ENCODE results near the gene TWF2. TPM values are rescaled to one million over a fixed set of nuclear protein-coding genes. Genes with fewer than 3 reads are reported as not detected.

TWF2 gene
- total RNA-seq, 8 experiments from 2014 or later = 19.8 to 49.3 (median 30.3) TPM

DNA sequence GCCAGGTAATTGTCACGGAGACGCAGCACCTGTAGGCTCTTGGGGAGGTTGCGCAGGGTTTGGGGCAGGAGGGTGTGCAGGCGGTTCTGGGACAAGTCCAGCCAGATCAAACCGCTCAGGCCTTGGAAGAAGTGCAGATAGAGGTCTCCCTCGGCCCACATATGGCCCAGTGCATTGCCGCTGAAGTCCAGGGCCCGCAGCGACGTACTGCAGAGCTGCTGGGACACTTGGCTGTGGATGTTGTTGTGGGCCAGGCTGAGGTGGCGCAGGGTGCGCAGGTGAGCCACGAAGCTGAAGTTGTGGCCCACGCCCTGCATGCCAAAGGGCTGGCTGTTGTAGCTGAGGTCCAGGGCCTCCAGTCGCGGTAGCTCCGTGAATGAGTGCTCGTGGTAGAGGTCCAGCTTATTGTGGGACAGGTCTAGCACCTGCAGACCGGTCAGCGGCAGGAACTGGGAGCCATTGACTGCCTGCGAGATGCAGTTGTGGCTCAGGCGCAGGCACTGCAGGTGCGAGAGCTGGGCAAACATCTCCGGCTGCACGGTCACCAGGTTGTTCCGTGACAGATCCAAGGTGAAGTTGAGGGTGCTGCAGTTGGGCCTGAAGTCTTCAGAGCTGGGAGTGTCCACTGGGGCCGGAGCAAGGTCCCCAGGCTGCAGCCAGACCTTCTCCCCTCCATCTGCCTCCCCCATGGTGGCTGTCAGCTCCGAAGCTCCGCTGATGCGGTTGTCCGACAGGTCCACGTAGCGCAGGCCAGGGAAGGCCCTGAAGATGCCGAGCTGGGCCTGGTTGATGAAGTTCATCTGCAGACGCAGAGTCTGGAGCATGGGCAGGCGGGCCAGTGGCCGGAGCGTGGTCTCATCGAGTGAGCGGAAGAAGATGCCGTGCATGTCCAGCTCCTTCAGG is 16.4 kb downstream of the TWF2 start:
- WGBS, 10 experiments = 82 to 100% (median 93%) methylated on average over 1 to 14 of the region's 41 CpGs; no CpG with 5 or more reads in 4 of the 10 experiments
- no peak overlapping the region for H3K4me3 ChIP-seq
- in situ Hi-C loops (cut with MboI; ENCODE audit: low pct_unique_long_range_greater_than_20kb in 2 of 9, low sequenced_read_pairs in 9 of 9, unreplicated experiment in 9 of 9) = loop anchor here in 2 of 9 experiments (25.0 kb wide), 1 partner anchor 115 kb away; no protein-coding TSS in a partner anchor
- no peak overlapping the region for H3K27ac ChIP-seq
- peaks cover 11 to 13% of the 10 kb centered on the region in 2 donors for H3K4me1 ChIP-seq (replicated peaks in 1 of 2)
- ATAC-seq (replicated peaks in 6 of 8) = no peak

DNA sequence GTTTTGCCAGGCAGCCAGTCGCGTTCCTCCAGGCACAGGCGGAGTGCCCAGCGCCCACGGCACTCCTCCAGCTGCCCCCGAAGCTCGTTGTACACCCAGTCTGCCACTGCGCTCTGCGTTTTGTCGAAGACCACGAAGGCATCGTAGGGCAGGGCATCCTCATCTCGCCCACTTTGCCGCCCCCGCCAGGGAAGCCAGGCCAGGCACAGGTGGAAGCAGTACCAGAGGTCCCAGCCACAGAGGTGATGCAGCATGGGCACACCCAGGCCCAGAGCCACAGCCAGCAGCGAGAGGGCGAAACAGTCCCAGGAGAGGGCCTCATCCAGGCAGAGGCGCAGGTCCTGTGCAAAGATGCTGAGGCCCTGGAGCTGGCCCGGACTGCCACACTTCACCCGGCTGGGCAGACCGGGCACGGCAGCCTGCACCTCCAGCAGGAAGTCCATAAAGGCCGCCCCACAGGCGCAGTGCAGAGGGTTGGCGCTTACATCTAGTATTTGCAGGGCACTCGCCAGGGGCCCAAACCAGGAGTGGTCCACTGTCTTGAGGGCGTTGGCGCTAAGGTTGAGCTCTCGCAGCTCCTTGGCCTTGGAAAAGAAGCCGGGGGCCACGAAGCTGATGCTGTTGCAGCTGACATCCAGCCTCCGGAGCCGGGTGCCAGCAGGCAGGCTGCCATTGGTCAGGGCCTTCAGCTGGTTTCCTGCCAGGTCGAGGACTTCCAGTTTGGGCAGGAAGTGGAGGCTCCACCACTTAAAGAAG is 17.2 kb downstream of the TWF2 start:
- no peak overlapping the region for H3K27ac ChIP-seq
- H3K4me3 ChIP-seq = no peak overlapping the region
- H3K4me1 ChIP-seq (replicated peaks in 1 of 2) = peaks cover 11 to 13% of the 10 kb centered on the region in 2 donors
- in situ Hi-C loops (cut with MboI; ENCODE audit: low pct_unique_long_range_greater_than_20kb in 2 of 9, low sequenced_read_pairs in 9 of 9, unreplicated experiment in 9 of 9) = loop anchor here in 2 of 9 experiments (25.0 kb wide), 1 partner anchor 116 kb away; no protein-coding TSS in a partner anchor
- no peak for ATAC-seq (replicated peaks in 6 of 8)
- 60 to 100% (median 80%) methylated on average over 1 to 13 of the region's 34 CpGs; no CpG with 5 or more reads in 1 of the 10 experiments for WGBS, 10 experiments

DNA sequence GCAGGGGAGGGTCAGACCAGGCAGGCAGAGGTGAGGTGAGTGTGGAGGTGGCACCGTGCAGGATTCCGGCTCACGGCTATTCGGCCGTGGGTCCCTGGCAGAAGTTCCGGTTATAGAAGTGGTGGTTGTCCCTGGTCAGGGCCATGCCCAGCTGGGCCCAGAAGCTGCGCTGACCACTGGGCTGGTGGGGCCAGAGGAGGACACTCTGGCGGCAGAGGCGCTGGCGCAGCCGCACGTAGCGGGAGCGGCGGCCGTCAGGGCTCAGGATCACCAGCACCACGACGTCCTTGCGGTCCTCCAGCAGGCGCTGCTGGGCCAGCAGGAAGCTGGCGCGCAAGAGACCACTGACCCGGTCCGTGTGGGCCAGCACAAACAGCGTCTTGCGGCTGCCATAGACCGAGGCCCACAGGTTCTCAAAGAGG is 17.8 kb downstream of the TWF2 start:
- peaks cover 11 to 13% of the 10 kb centered on the region in 2 donors for H3K4me1 ChIP-seq (replicated peaks in 1 of 2)
- H3K4me3 ChIP-seq = no peak overlapping the region
- no peak overlapping the region for H3K27ac ChIP-seq
- in situ Hi-C loops (cut with MboI; ENCODE audit: low pct_unique_long_range_greater_than_20kb in 2 of 9, low sequenced_read_pairs in 9 of 9, unreplicated experiment in 9 of 9) = loop anchor here in 2 of 9 experiments (25.0 kb wide), 1 partner anchor 116 kb away; no protein-coding TSS in a partner anchor
- ATAC-seq (replicated peaks in 6 of 8) = no peak
- 80 to 100% (median 96%) methylated on average over 3 to 13 of the region's 27 CpGs; no CpG with 5 or more reads in 4 of the 10 experiments for WGBS, 10 experiments

DNA sequence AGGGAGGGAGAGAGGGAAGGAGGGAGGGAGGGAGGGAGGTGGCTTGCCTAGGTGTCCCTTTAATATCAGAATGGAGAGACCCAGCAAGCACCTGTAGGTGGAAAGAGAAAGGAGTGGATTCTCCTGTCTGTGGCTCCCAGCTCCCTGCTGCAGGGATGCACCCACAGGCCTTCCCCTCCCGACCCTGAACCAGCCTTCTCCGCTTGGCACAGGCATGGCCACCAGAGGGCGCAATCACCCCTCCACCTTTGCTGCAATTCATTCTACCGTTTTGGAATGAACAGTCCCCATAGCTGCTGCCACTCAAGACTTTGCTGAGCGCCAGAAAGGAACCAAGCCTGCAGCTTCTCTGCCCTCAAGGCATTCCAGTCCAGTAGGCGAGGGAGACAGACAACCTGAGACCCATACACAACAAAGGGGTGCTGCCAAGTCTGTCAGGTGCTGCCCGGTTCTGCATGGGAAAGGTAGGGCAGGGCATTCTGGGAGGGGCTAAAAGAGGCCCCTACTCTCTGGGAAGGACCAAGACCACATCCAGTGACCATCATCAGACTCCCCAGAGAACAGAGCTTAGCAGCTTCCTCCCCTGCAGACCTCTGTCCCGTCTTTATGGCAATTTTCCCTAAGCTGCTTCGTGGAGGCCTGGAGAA is 18.5 kb downstream of the TWF2 start:
- ATAC-seq (replicated peaks in 6 of 8) = peak; percentile 74 to 97 (median 82)
- in situ Hi-C loops (cut with MboI; ENCODE audit: low pct_unique_long_range_greater_than_20kb in 2 of 9, low sequenced_read_pairs in 9 of 9, unreplicated experiment in 9 of 9) = loop anchor here in 2 of 9 experiments (25.0 kb wide), 1 partner anchor 117 kb away; no protein-coding TSS in a partner anchor
- Histone ChIP-seq H3K4me3 (no peak overlapping the region), H3K4me1 (replicated peaks in 1 of 2) (peaks cover 11 to 13% of the 10 kb centered on the region in 2 donors), H3K27ac (no peak overlapping the region)
- 0 to 100% (median 48%) methylated on average over 1 to 4 of the region's 9 CpGs; no CpG with 5 or more reads in 5 of the 10 experiments for WGBS, 10 experiments

DNA sequence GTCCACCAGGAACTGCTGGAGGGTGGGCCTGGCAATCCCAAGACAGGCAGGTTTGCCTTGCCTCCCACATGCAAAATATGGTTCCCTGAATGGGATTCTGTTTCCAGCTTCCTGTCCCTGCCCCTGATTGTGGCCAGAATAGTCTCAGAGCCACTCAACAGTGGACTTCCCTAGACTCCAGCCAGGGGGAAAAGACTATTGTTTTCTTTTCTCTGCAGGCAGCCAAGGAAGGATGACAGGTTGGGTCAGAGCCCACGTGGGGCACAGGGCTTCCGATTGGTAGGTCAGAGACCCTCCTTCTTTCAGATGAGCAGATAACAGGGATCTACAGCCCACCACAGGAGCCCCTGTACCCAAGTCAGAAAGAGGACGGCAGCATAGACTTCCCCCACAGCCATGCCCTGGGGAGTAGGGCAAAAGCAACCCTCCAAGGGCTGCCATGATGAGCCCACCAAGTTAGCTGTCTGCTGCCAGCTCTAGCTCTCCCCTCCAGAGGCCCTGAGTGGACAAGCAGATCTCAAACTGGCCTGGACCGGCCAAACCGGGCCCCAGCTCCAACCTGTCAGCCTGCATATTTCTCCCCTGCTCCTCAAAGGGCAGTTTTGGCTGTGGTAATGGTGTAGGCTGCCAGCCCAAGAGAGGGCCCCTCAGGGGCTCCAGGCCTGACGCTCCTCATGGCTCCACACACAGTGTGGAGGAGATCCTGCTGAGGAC is 19.9 kb downstream of the TWF2 start:
- WGBS, 10 experiments = 18 to 100% (median 80%) methylated on average over 1 to 5 of the region's 6 CpGs; no CpG with 5 or more reads in 3 of the 10 experiments
- in situ Hi-C loops (cut with MboI; ENCODE audit: low pct_unique_long_range_greater_than_20kb in 2 of 9, low sequenced_read_pairs in 9 of 9, unreplicated experiment in 9 of 9) = loop anchor here in 3 of 9 experiments (10.0 to 25.0 kb wide), 2 partner anchors 116 to 118 kb away; no protein-coding TSS in a partner anchor
- ATAC-seq (replicated peaks in 6 of 8) = peak in 5 of 8 experiments; percentile 20 to 39 (median 31)
- Histone ChIP-seq H3K27ac (no peak overlapping the region), H3K4me1 (replicated peaks in 1 of 2) (peaks cover 11 to 13% of the 10 kb centered on the region in 2 donors), H3K4me3 (no peak overlapping the region)

DNA sequence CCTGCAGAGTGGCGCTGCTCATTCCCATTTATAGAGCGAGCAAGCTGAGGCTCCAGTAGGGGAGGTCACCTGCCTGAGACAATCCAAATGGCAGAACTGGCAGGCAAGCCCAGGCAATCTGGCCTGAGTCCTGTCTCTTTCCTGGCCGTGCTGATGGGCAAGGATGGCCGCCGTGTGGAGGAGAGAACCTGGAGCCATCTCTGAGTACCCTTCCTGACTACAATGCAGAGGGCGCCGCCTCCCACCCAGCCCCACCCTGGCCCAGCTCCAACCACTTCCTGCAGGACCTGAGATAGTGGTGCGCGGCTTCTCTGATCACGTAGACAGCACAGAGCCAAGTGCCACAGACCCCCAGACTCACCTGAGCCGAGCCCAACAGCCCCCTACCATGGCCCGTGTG is 20.5 kb downstream of the TWF2 start:
- Histone ChIP-seq H3K4me3 (no peak overlapping the region), H3K4me1 (replicated peaks in 1 of 2) (peaks cover 11 to 13% of the 10 kb centered on the region in 2 donors), H3K27ac (no peak overlapping the region)
- in situ Hi-C loops (cut with MboI; ENCODE audit: low pct_unique_long_range_greater_than_20kb in 2 of 9, low sequenced_read_pairs in 9 of 9, unreplicated experiment in 9 of 9) = loop anchor here in 3 of 9 experiments (10.0 to 25.0 kb wide), 2 partner anchors 116 to 119 kb away; no protein-coding TSS in a partner anchor
- WGBS, 10 experiments = 90 to 100% (median 93%) methylated on average over 2 to 3 of the region's 12 CpGs; no CpG with 5 or more reads in 7 of the 10 experiments
- no peak for ATAC-seq (replicated peaks in 6 of 8)

DNA sequence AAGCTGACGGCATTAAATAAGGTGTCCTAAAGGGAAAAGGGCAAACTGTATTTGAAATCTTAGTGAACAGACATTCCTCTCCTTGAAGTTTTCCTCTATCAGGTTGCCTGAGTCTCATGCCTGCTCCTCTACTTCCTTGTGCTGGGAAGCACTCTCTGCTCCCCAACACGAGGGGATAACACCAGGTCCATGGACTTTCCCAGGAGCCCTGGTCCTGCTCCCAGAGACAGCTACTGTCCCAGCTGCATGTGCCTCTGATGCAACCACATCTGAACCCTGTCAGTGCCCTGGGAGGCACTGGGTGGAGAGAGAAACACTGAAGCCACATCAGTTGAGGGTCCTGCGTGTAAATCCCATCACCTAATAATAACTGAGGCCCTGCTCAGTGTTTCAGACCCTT is 20.9 kb downstream of the TWF2 start:
- Histone ChIP-seq H3K4me1 (replicated peaks in 1 of 2) (peaks cover 11 to 13% of the 10 kb centered on the region in 2 donors), H3K27ac (no peak overlapping the region), H3K4me3 (no peak overlapping the region)
- WGBS, 10 experiments = 20 to 100% (median 77%) methylated on average over 1 to 3 of the region's 3 CpGs
- no peak for ATAC-seq (replicated peaks in 6 of 8)
- in situ Hi-C loops (cut with MboI; ENCODE audit: low pct_unique_long_range_greater_than_20kb in 2 of 9, low sequenced_read_pairs in 9 of 9, unreplicated experiment in 9 of 9) = loop anchor here in 3 of 9 experiments (10.0 to 25.0 kb wide), 2 partner anchors 117 to 119 kb away; no protein-coding TSS in a partner anchor

DNA sequence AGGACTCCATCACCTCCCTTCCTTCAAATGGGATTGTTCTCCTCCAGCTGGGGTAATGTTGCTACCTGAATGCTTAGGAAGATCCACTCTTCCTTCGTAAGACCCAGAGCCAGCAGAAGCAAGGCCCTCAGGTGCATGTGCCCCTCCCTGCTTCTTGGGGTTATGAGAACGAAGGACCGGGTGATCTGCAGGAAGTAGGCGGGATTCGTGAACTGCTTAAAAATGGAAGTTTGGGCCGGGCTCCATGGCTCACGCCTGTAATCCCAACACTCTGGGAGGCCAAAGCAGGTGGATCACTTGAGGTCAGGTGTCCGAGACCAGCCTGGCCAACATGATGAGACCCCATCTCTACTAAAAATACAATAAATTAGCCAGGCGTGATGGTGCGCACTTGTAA is 21.6 kb downstream of the TWF2 start:
- H3K4me1 ChIP-seq (replicated peaks in 1 of 2) = peaks cover 11 to 13% of the 10 kb centered on the region in 2 donors
- WGBS, 10 experiments = 89 to 100% (median 100%) methylated on average over 1 to 6 of the region's 10 CpGs; no CpG with 5 or more reads in 4 of the 10 experiments
- no peak for ATAC-seq (replicated peaks in 6 of 8)
- in situ Hi-C loops (cut with MboI; ENCODE audit: low pct_unique_long_range_greater_than_20kb in 2 of 9, low sequenced_read_pairs in 9 of 9, unreplicated experiment in 9 of 9) = loop anchor here in 3 of 9 experiments (10.0 to 25.0 kb wide), 2 partner anchors 117 to 120 kb away; no protein-coding TSS in a partner anchor
- no peak overlapping the region for H3K27ac ChIP-seq
- no peak overlapping the region for H3K4me3 ChIP-seq

DNA sequence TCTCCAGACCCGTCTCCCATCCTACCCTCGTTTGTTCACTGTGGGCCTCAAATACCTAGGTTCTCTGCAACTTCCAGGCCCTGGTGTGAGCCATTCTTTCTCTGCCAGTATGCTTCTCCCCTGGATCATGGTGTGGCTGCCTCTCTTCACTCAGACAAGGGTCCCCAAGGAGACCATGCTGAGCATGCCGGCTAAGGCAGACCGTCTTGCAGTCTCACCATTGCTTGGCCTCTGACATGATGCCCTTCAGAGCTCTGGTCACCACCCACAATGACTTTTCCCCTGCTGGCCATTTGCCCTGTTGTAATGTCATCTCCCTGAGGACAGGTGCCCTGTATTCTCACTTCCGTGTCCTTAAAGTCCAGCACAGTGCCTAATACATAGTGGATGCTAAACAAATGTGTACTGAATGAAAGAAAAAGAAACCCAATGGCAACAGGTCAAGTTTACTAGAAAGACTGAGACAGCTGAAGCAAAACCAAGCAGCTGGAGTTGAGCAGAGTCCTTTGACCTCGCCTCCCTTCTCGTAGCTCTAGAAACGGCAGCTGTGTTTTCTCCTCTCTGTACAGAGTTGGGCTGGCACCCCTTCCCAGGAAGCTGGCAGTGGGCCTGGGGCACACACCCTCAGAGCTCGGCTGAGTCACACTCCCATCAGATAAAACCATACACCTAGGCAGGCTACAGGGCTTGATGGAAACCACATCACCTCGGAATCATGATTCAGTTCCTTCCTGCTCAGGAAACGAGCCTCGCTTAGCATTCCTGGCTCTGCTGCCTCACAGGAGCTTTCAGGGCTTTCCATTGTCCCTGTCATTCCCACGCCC is 22.2 kb downstream of the TWF2 start:
- WGBS, 10 experiments = 0 to 92% (median 80%) methylated on average over 1 to 7 of the region's 13 CpGs; no CpG with 5 or more reads in 1 of the 10 experiments
- ATAC-seq (replicated peaks in 6 of 8) = peak in 3 of 8 experiments; percentile 5 to 72 (median 53)
- H3K27ac ChIP-seq = no peak overlapping the region
- peaks cover 11 to 13% of the 10 kb centered on the region in 2 donors for H3K4me1 ChIP-seq (replicated peaks in 1 of 2)
- H3K4me3 ChIP-seq = no peak overlapping the region
- in situ Hi-C loops (cut with MboI; ENCODE audit: low pct_unique_long_range_greater_than_20kb in 2 of 9, low sequenced_read_pairs in 9 of 9, unreplicated experiment in 9 of 9) = loop anchor here in 3 of 9 experiments (10.0 to 25.0 kb wide), 2 partner anchors 118 to 121 kb away; no protein-coding TSS in a partner anchor

DNA sequence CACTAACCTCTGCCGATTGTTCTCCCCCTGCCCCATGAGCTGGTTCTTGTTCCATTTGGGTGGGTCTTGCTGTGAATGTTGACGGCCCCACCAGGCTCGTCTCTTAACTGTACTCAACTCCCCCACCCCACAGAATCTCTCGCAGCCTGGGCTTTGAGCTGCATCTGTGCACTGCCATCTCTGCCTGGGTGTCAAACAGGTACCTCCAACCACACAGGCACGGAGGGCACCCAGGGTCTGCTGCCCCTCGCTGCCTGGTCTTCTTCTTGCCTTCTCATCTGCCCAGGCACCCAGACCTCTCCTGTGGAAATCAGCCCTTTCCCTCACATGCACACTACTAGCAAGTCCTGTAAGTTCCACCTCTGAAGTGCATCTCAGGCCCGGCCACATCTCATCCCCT is 23.6 kb downstream of the TWF2 start:
- 93 to 100% (median 100%) methylated on average over 1 to 3 of the region's 7 CpGs; no CpG with 5 or more reads in 4 of the 10 experiments for WGBS, 10 experiments
- H3K27ac ChIP-seq = no peak overlapping the region
- in situ Hi-C loops (cut with MboI; ENCODE audit: low pct_unique_long_range_greater_than_20kb in 2 of 9, low sequenced_read_pairs in 9 of 9, unreplicated experiment in 9 of 9) = loop anchor here in 3 of 9 experiments (10.0 to 25.0 kb wide), 2 partner anchors 119 to 122 kb away; no protein-coding TSS in a partner anchor
- ATAC-seq (replicated peaks in 6 of 8) = no peak
- H3K4me1 ChIP-seq (replicated peaks in 1 of 2) = peaks cover 8 to 10% of the 10 kb centered on the region in 2 donors
- H3K4me3 ChIP-seq = no peak overlapping the region

DNA sequence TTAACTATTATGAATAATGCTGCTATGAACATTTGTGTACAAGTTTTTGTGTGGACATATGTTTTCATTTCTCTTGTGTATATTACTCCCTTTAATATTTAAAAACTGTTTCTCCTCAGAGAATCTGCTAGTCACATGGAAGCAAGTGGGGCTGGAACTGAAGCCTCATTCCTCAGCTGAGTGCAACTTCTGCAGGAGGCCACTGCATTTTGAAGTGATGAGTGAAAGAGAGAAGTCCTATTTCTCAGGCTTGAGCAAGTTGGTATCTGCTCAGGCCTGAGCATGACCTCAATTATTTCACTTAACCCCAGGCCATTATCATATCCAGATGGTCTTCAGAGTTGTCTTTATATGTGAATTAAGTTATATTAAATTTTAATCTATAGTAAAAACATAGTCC is 25.1 kb downstream of the TWF2 start:
- ATAC-seq (replicated peaks in 6 of 8) = no peak
- Histone ChIP-seq H3K4me3 (no peak overlapping the region), H3K4me1 (replicated peaks in 1 of 2) (peaks cover under 1 to 2% of the 10 kb centered on the region in 2 donors), H3K27ac (no peak overlapping the region)
- in situ Hi-C loops (cut with MboI; ENCODE audit: low pct_unique_long_range_greater_than_20kb in 2 of 9, low sequenced_read_pairs in 9 of 9, unreplicated experiment in 9 of 9) = loop anchor here in 3 of 9 experiments (10.0 to 25.0 kb wide), 2 partner anchors 121 to 123 kb away; no protein-coding TSS in a partner anchor

Measured in motor neuron (in vitro differentiated cells).